Left renal pelvis (tissue), 4 donors: ENCODE results near the gene COL4A4. TPM values are rescaled to one million over a fixed set of nuclear protein-coding genes. Genes with fewer than 3 reads are reported as not detected.

Experiments
- DNase-seq, 4 donors: peaks; one replicate each; pipeline ENCODE4 v3.0.0-alpha.2; 2013; ENCODE audit warnings: low read depth in 4 of 4, low spot score in 3 of 4
- polyA plus RNA-seq, 4 donors: library from polyadenylated mRNA; unstranded; fragments of 120-200 nt; gene quantifications; one replicate each; pipeline ENCODE4 v1.2.1, GENCODE V29; 2013; ENCODE audit not compliant: insufficient read length in 4 of 4

COL4A4 gene
- polyA plus RNA-seq, 4 donors, result 1.1 to 65.3 (median 44.3) TPM

DNA sequence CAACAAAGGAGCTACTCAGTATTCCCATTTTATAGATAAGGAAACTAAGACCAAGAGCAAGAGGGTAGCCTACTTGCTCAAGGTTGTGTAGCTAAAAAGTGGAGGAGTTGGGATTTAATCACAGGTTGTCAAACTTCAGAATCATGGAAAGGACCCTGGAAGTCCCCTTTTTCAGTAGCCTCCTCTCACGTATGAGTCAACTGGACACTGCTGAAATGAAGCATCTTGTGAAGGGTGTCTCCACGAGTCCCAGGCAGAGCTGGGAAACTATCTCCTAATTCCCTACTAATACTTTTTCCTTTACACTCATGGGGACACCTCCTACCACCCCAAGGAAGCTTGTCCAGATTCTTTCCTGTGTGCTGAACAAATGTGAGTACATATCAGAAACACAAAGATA, 172.3 kb downstream of the COL4A4 start:
- no peak for DNase-seq

GRCh38 chr2:226985583-226985946, 178.4 kb downstream of the COL4A4 start:
- no peak for DNase-seq

DNA sequence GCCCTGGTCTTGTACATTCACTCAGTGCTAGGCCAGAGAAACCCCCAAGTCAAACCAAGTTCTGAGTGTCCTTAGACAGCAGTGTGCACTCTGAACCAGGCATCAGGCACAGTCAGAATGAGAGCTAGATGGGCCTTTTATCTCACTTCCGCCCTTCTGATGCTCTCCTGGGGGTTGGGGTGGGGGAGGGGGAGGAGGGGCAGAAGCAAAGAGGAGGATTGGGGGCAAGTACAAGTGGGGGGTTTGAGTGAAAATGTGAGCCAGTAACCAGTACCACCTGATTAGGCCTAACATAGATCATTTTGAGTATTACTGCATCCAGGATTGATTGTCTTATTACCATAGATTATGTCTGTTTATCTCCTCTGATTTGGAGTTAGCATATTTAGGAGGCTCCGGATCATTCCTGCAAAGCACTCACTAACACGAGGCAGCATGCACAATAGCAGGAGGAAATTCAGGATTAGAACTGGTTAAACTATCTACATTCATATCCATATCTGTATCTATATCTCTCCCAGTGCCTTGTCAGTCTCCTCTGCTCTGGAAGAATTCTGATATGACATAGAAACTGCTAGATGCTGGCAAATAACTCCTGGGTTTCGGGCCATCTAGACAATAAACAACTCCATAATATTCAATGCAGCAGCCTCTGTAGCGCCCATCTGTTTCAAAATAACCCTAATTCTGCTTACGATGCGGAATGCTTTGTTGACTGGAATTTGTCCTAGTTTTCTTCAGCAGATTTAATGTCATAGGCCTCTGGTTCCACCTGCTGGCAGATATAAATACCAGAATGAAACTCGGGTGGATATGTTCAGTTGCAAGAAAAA, 179.0 kb downstream of the COL4A4 start:
- peak in 3 of 4 donors; percentile 60 to 74 (median 61) for DNase-seq

DNA sequence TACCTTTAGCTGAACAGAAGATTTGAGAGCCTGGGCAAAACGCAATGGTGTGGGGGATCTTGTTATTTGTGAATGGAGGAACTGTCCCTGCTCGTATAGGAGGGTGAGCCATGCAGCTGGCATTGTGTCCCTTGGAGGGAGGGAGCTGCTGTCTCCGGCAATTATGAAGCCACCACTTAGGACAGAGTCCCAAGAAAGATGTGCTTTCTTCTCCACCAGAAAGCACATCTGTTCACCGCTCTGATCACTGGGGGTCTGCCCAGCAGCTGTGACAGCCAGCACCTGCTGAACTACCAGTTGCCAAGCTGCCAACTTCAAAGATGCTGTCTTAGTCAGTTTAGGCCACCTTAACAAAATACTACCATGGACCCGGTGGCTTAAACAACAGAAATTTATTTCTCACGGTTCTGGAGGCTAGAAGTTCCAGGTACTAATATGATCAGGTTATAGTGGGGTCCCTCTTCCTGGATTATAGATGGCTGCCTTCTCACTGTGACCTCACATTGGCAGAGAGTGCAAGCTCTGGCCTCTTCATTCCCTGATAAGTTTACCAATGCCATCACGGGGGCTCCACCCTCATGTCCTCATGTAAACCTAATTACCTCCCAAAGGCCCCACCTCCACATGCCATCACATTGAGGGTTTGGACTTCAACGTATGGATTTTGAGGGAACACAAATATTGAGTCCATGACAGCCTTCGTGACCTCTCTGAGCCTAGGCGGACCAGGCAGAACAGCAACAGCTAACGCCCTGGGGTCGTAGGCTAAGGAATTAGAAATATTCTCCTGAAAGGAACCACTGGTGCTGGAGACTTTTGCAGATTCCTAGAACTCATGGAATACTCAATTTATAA, 179.9 kb downstream of the COL4A4 start:
- no peak for DNase-seq

DNA sequence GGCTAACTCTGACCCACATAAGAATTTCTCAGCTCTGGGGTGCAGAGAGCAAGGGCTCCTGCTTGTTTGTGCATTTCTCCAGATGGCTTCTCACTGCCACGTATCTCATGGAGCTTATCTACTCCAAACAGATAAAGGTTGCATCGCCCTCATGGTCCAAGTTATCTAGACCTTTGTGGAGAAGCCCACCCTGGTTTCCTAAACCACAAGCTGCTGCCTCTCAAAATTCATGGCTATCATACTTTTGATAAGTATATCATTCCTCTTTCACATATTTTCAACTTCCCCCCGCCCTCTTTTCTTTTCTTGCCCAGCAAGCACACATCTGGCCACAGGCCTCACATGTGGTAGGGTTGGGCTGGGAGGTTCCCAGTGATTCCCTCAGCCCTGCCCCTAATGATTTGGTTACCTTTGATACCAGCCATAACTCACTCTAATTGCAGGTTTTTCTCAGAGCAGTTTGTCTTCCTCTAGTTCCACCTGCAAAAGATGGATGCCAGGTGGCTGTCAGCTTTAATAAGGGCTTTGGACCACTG, 182.1 kb downstream of the COL4A4 start:
- DNase-seq, result no peak

- DNase-seq, result no peak
Observed at GRCh38 chr2:226979004-226979403, 185.0 kb downstream of the COL4A4 start.

- DNase-seq, result no peak
Observed at GRCh38 chr2:226978300-226978699, 185.7 kb downstream of the COL4A4 start.

GRCh38 chr2:226977775-226978190, 186.2 kb downstream of the COL4A4 start:
- DNase-seq, result no peak

- DNase-seq, result no peak
Observed at GRCh38 chr2:226973816-226974215, 190.2 kb downstream of the COL4A4 start.

DNA sequence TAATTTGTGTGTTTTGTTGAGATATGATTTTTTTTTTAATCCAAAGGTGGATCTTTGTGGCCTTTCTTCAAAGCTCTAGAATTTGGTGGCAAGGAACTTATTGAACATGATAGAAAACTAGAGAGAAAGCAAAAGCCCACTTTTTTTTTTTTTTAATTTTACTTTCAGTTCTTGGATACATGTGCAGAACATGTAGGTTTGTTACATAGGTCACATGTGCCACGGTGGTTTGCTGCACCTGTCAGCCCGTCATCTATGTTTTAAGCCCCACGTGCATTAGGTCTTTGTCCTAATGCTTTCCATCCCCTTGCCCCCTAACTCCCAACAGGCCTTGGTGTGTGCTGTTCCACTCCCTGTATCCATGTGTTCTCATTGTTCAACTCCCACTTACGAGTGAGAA, 192.2 kb downstream of the COL4A4 start:
- DNase-seq, result no peak

DNA sequence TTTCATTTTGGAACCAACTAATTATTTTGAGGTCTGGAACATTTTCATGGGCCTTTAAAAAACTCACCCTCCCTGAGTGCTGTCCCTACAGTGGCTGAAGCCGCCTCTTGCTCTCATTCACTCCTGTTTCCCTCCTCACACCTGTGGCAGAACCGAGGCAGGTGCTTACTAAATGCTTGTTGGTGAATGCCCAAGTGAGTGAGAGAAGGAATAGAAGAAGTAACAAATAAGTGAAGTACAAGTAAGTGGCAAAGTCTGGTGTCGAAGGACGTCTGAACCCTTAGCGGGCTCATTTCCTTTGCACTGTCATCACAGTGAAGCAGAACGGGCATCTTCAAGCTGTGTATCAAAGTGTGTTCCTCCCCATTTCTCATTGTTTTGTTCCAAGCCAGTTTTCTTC, 192.9 kb downstream of the COL4A4 start:
- no peak for DNase-seq

GRCh38 chr2:226970362-226970761, 193.6 kb downstream of the COL4A4 start:
- no peak for DNase-seq

- no peak for DNase-seq
Observed at GRCh38 chr2:226969417-226970080, 194.5 kb downstream of the COL4A4 start.

- DNase-seq, result no peak
Observed at GRCh38 chr2:226965376-226965775, 198.6 kb downstream of the COL4A4 start.

- no peak for DNase-seq
Observed at GRCh38 chr2:226963528-226963927, 200.5 kb downstream of the COL4A4 start.

DNA sequence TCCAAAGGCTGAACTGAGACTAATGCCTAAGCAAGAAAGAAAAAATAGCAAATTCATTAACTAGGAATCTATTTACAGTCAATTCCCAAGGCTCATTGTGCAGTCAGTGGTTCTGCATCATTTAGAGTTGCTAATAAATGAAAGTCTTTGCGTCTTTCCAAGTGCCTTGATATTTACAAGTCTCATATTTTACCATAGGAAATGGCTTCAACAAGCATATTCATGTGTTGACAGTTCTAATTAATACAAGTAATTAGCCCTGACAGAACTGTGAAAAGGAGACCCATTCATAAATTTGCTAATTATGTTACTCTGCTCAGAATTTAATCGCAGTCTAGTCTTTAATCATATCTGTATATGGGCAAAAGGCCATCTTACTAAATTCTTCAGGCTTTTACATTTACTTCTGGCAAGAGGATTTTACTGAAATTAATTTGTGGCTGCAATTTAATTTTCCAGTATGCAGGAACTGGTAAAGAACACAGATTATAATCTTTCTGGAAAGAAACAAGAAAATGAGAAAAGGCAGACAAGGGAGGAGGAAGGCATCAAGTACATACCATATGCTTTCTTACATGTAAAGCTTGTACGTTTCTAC, 201.7 kb downstream of the COL4A4 start:
- no peak for DNase-seq

DNA sequence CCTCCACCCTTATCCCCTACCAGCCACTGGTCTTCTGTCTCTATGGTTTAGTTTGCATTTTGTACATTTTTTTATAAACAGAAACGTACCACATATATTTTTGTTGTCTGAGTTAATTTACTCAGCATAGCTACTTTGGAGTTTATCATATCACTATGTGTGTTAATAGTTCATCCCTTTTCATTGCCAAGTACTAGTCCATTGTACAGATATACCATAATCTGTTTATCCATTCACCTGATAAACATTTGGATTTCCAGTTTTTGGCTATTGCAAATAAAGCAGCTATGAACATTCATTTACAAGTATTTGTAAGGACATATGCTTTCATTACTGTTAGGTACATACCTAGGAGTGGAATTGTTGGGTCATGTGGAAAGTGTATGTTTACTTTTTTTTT, 204.6 kb downstream of the COL4A4 start:
- no peak for DNase-seq

DNA sequence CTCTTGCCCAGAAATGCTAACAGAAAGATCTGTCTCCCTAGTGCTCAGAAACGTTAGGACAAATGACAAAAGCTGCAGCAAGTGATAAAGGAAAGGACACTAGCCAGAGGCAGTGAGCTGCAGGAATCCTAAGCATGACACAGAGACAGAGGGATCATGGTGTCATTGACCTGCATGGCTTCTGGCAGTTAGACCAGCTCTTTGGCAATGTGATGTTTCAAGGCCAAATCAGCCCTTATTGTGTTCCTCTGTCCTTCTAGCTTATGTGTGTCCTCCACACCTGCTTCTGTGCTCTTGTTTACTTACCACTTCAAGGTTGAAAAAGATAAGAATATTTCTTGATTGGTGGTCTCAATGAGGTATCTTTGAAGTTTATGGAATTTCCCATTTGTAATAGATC, 207.3 kb downstream of the COL4A4 start:
- no peak for DNase-seq

GRCh38 chr2:226953826-226954225, 210.2 kb downstream of the COL4A4 start:
- DNase-seq, result no peak

- no peak for DNase-seq
Observed at GRCh38 chr2:226953206-226953605, 210.8 kb downstream of the COL4A4 start.
